ENCODE data around the gene RNF186.

Gene RNF186

GRCh38 chr1:19776933-19777332 is 38.1 kb downstream of the RNF186 start (continued):
- no peak for TF ChIP-seq CSRNP3 (CRISPR knock-in tag; IDR thresholded peaks at IDR 0.05)
- TF ChIP-seq ZFP3 (CRISPR knock-in tag; IDR thresholded peaks at IDR 0.05), result no peak

GRCh38 chr1:19776287-19776686 is 38.8 kb downstream of the RNF186 start:
- no peak for TF ChIP-seq ZFP30 (CRISPR knock-in tag; IDR thresholded peaks at IDR 0.05)
- no peak for ATAC-seq

GRCh38 chr1:19775831-19776230 is 39.3 kb downstream of the RNF186 start:
- TF ChIP-seq ZNF70 (CRISPR knock-in tag; IDR thresholded peaks at IDR 0.05) (no peak), ZNF8 (CRISPR knock-in tag; IDR thresholded peaks at IDR 0.05) (no peak), ZFP3 (CRISPR knock-in tag; IDR thresholded peaks at IDR 0.05) (no peak), TOX (CRISPR knock-in tag; IDR thresholded peaks at IDR 0.05; ENCODE audit: borderline replicate concordance) (no peak), PATZ1 (CRISPR knock-in tag; IDR thresholded peaks at IDR 0.05; ENCODE audit: borderline replicate concordance) (no peak), ZNF565 (CRISPR knock-in tag; conservative IDR thresholded peaks at IDR 0.05; ENCODE audit: low read depth) (no peak), BACH2 (CRISPR knock-in tag; IDR thresholded peaks at IDR 0.05; ENCODE audit: borderline replicate concordance) (no peak), CSDC2 (CRISPR knock-in tag; IDR thresholded peaks at IDR 0.05) (no peak), TSHZ2 (CRISPR knock-in tag; IDR thresholded peaks at IDR 0.05) (no peak), TCF4 (CRISPR knock-in tag; IDR thresholded peaks at IDR 0.05; ENCODE audit: borderline replicate concordance) (no peak), ESRRG (CRISPR knock-in tag; IDR thresholded peaks at IDR 0.05) (no peak), OSR1 (CRISPR knock-in tag; IDR thresholded peaks at IDR 0.05) (no peak), ZC3H10 (CRISPR knock-in tag; IDR thresholded peaks at IDR 0.05) (no peak), GLIS3 (CRISPR knock-in tag; IDR thresholded peaks at IDR 0.05) (no peak), ISL1 (CRISPR knock-in tag; IDR thresholded peaks at IDR 0.05) (no peak), ZFP30 (CRISPR knock-in tag; IDR thresholded peaks at IDR 0.05) (no peak), RARB (CRISPR knock-in tag; IDR thresholded peaks at IDR 0.05) (no peak), PPARA (CRISPR knock-in tag; IDR thresholded peaks at IDR 0.05; ENCODE audit: borderline replicate concordance) (no peak)
- ATAC-seq, result no peak

- no peak; the same call in 2 of the 3 replicates for ATAC-seq
- no peak for TF ChIP-seq ZNF565 (CRISPR knock-in tag; conservative IDR thresholded peaks at IDR 0.05; ENCODE audit: low read depth)
- no peak for TF ChIP-seq PATZ1 (CRISPR knock-in tag; IDR thresholded peaks at IDR 0.05; ENCODE audit: borderline replicate concordance)
- TF ChIP-seq GLIS3 (CRISPR knock-in tag; IDR thresholded peaks at IDR 0.05), result no peak
Measured at GRCh38 chr1:19775317-19775716, 39.8 kb downstream of the RNF186 start.

GRCh38 chr1:19774180-19774785 is 40.8 kb downstream of the RNF186 start:
- ATAC-seq, result no peak
- no peak for TF ChIP-seq CSRNP3 (CRISPR knock-in tag; IDR thresholded peaks at IDR 0.05)
- no peak for TF ChIP-seq TCF4 (CRISPR knock-in tag; IDR thresholded peaks at IDR 0.05; ENCODE audit: borderline replicate concordance)
- no peak for TF ChIP-seq RARB (CRISPR knock-in tag; IDR thresholded peaks at IDR 0.05)
- TF ChIP-seq ZFP30 (CRISPR knock-in tag; IDR thresholded peaks at IDR 0.05), result no peak
- no peak for TF ChIP-seq BACH2 (CRISPR knock-in tag; IDR thresholded peaks at IDR 0.05; ENCODE audit: borderline replicate concordance)
- TF ChIP-seq CREB5 (CRISPR knock-in tag; IDR thresholded peaks at IDR 0.05; ENCODE audit: low read depth), result no peak
- TF ChIP-seq POU6F1 (CRISPR knock-in tag; IDR thresholded peaks at IDR 0.05; ENCODE audit: borderline replicate concordance, low read depth), result no peak
- no peak for TF ChIP-seq TOX (CRISPR knock-in tag; IDR thresholded peaks at IDR 0.05; ENCODE audit: borderline replicate concordance)
- TF ChIP-seq ARNTL (CRISPR knock-in tag; IDR thresholded peaks at IDR 0.05; ENCODE audit: borderline replicate concordance, low read depth), result no peak
- no peak for TF ChIP-seq GLIS3 (CRISPR knock-in tag; IDR thresholded peaks at IDR 0.05)

Data from SK-N-SH treated with all-trans-retinoic acid at 6 μM for 48 hours (cell line).